Common myeloid progenitor, CD34-positive (primary cell): Measurements from ENCODE around the gene PRRC2C.
"Not testable (repeated sequence)": the region's sequence is repeated elsewhere in the genome, so short reads cannot be mapped to it uniquely, and the experiment has no call there.

Source experiments
- CTCF ChIA-PET: fragments of 350-600 bp; sonication (Branson Sonifier 250); formaldehyde crosslinking; loops from one replicate; lab custom pipeline; 2021; ENCODE audit warnings: antibody characterized with exemption; lab: Charles Lee
- POLR2A ChIA-PET: fragments of 350-600 bp; sonication (Branson Sonifier 250); formaldehyde crosslinking; loops from one replicate; lab custom pipeline; 2021; ENCODE audit warnings: antibody characterized with exemption; lab: Charles Lee
- DNase-seq, 3 donors: peaks; one replicate each; pipeline versions ENCODE4 v3.0.0 to v3.0.0-alpha.2; 2013
- H3K27ac ChIP-seq, 2 experiments: 1 replicate in 1 of 2; 2 replicates in 1 of 2; pipeline ENCODE4 v1.7.0; 2013; ENCODE audit warnings: inconsistent platforms in 2 of 2, low read length in 2 of 2, mild to moderate bottlenecking in 2 of 2, low read depth in 1 of 2, moderate library complexity in 1 of 2; ENCODE audit not compliant: severe bottlenecking in 2 of 2, insufficient read depth in 1 of 2, poor library complexity in 1 of 2
- H3K27me3 ChIP-seq, 5 experiments: replicated peaks in 2 of 5; 1 replicate in 3 of 5; 2 replicates in 2 of 5; pipeline versions ENCODE4 v1.6.1 to v1.7.0; 2013; ENCODE audit warnings: low read length in 4 of 5, mild to moderate bottlenecking in 2 of 5, moderate library complexity in 2 of 5, inconsistent platforms in 1 of 5; ENCODE audit not compliant: insufficient read depth in 5 of 5, control insufficient read depth in 4 of 5
- H3K36me3 ChIP-seq, 4 experiments: 1 replicate in 2 of 4; 2 replicates in 2 of 4; pipeline versions ENCODE4 v1.6.1 to v1.7.0; 2013; ENCODE audit warnings: low read length in 3 of 4, control low read depth in 1 of 4, mild to moderate bottlenecking in 1 of 4; ENCODE audit not compliant: control insufficient read depth in 4 of 4, insufficient read depth in 4 of 4
- H3K4me1 ChIP-seq, 4 experiments: 1 replicate in 3 of 4; 2 replicates in 1 of 4; pipeline versions ENCODE4 v1.6.1 to v1.7.1; 2013; ENCODE audit warnings: low read length in 3 of 4, mild to moderate bottlenecking in 3 of 4, control low read depth in 1 of 4, inconsistent platforms in 1 of 4, moderate library complexity in 1 of 4; ENCODE audit not compliant: control insufficient read depth in 4 of 4, insufficient read depth in 4 of 4; ENCODE audit errors: control extremely low read depth in 1 of 4
- H3K4me3 ChIP-seq, 7 experiments: 1 replicate in 4 of 7; 2 replicates in 3 of 7; pipeline versions ENCODE4 v1.5.1 to v1.7.0; 2013; ENCODE audit warnings: mild to moderate bottlenecking in 7 of 7, low read length in 6 of 7, moderate library complexity in 6 of 7, inconsistent platforms in 2 of 7, low read depth in 2 of 7, control low read depth in 1 of 7; ENCODE audit not compliant: insufficient read depth in 4 of 7, control insufficient read depth in 1 of 7; ENCODE audit errors: extremely low read depth in 1 of 7
- H3K9me3 ChIP-seq, 5 experiments: 1 replicate in 4 of 5; 2 replicates in 1 of 5; pipeline versions ENCODE4 v1.6.1 to v1.7.1; 2013; ENCODE audit warnings: low read length in 4 of 5, mild to moderate bottlenecking in 2 of 5, inconsistent platforms in 1 of 5, low read depth in 1 of 5, moderate library complexity in 1 of 5; ENCODE audit not compliant: control insufficient read depth in 4 of 5, insufficient read depth in 2 of 5; ENCODE audit errors: control extremely low read depth in 1 of 5
- WGBS: methylation state at CpG from one replicate; pipeline ENCODE4 v1.1.5; 2013; ENCODE audit not compliant: insufficient coverage; 5-methylcytosine and 5-hydroxymethylcytosine counted together

The PRRC2C gene

DNA sequence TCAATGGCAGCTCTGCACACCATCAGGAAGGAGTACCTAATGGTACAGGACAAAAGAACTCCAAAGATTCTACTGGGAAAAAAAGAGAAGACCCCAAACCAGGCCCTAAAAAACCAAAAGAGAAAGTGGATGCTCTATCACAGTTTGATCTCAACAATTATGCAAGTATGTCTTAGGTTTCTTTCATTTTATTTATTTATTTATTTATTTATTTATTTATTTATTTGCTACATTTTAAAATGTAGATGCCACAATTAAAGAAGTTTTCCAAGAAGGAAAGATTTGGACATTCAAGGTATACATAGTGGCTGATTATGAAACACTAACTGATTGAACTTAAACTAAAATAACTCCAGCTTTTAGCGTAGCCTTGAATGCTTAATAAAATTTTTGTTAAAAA, 60.2 kb downstream of the PRRC2C start:
- Histone ChIP-seq H3K4me3 (no peak overlapping the region), H3K9me3 (peaks cover 0 to 1% (median 0%) of the 10 kb centered on the region in 5 experiments), H3K36me3 (peaks cover 30 to 85% (median 59%) of the 10 kb centered on the region in 4 experiments), H3K4me1 (no peaks in the 10 kb centered on the region), H3K27ac (no peak overlapping the region), H3K27me3 (no peaks in the 10 kb centered on the region)
- ChIA-PET CTCF (no interaction called here), POLR2A (no interaction called here)
- DNase-seq, result no peak
- no CpG with 5 or more reads among the region's 1 CpG for WGBS

DNA sequence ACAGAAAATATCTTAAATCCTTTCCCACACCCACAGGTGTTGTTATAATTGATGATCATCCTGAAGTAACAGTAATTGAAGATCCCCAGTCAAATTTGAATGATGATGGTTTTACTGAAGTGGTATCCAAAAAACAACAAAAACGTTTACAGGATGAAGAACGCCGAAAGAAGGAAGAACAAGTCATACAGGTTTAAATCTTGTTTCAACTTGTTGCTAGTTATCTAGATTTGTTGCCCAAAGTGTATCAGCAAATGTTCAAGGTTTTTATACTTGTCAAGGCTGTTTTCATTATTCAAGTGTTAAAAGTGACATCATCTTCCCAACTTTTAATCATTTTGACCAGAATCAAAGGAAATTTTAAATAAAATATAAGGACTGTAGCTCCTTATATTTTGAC, 64.7 kb downstream of the PRRC2C start:
- no peak for DNase-seq
- Histone ChIP-seq H3K27ac (no peak overlapping the region), H3K36me3 (peaks cover 20 to 82% (median 34%) of the 10 kb centered on the region in 4 experiments), H3K4me3 (no peak overlapping the region), H3K4me1 (no peaks in the 10 kb centered on the region), H3K27me3 (no peaks in the 10 kb centered on the region), H3K9me3 (peaks cover 0 to 9% (median 0%) of the 10 kb centered on the region in 5 experiments)
- WGBS, result 100% methylated on average over 3 of the region's 3 CpGs
- ChIA-PET POLR2A (no interaction called here), CTCF (no interaction called here)

GRCh38 chr1:171550598-171551100, 65.3 kb downstream of the PRRC2C start:
- peaks cover 0 to 14% (median 0%) of the 10 kb centered on the region in 5 experiments for H3K9me3 ChIP-seq
- H3K27me3 ChIP-seq, CTCF ChIA-PET, H3K4me1 ChIP-seq, H3K27ac ChIP-seq, H3K4me3 ChIP-seq, DNase-seq, POLR2A ChIA-PET: not testable (repeated sequence)
- H3K36me3 ChIP-seq, result peaks cover 20 to 83% (median 37%) of the 10 kb centered on the region in 4 experiments
- no CpG with 5 or more reads among the region's 4 CpGs for WGBS

DNA sequence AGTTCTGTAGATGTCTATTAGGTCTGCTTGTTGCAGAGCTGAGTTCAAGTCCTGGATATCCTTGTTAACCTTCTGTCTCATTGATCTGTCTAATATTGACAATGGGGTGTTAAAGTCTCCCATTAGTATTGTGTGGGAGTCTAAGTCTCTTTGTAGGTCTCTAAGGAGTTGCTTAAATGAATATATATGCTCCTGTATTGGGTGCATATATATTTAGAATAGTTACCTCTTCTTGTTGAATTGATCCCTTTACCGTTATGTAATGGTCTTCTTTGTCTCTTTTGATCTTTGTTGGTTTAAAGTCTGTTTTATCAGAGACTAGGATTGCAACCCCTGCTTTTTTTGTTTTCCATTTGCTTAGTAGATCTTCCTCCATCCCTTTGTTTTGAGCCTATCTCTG, 68.6 kb downstream of the PRRC2C start:
- peaks cover 0 to 33% (median 4%) of the 10 kb centered on the region in 5 experiments for H3K9me3 ChIP-seq
- no CpG with 5 or more reads among the region's 1 CpG for WGBS
- CTCF ChIA-PET, H3K4me3 ChIP-seq, H3K27ac ChIP-seq, H3K27me3 ChIP-seq, H3K4me1 ChIP-seq, POLR2A ChIA-PET: not testable (repeated sequence)
- H3K36me3 ChIP-seq, result peaks cover 35 to 86% (median 53%) of the 10 kb centered on the region in 4 experiments
- DNase-seq, result peak in 1 of 3 donors; percentile 17

GRCh38 chr1:171563675-171564074, 78.3 kb downstream of the PRRC2C start:
- Histone ChIP-seq H3K9me3 (peaks cover 0 to 14% (median 5%) of the 10 kb centered on the region in 5 experiments), H3K4me1 (no peaks in the 10 kb centered on the region), H3K36me3 (peaks cover 39 to 85% (median 66%) of the 10 kb centered on the region in 4 experiments), H3K27ac (no peak overlapping the region), H3K4me3 (no peak overlapping the region), H3K27me3 (no peaks in the 10 kb centered on the region)
- ChIA-PET CTCF (no interaction called here), POLR2A (no interaction called here)
- WGBS, result no CpG with 5 or more reads among the region's 1 CpG
- DNase-seq, result no peak

DNA sequence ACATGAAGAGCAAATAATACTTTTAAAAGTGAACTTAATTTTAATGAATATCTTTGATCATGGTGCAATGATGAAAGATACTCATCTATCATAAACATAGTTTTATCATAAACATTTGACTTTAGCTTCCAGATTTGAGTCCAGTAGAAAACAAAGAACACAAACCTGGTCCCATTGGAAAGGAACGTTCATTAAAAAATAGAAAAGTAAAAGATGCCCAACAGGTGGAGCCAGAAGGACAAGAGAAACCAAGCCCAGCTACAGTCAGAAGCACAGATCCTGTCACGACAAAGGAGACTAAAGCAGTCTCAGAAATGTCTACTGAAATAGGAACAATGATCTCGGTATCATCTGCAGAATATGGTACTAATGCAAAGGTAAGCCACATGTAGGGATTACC, 81.1 kb downstream of the PRRC2C start:
- H3K27me3 ChIP-seq, result no peaks in the 10 kb centered on the region
- no peaks in the 10 kb centered on the region for H3K9me3 ChIP-seq
- POLR2A ChIA-PET, result no interaction called here
- 93% methylated on average over 3 of the region's 3 CpGs for WGBS
- CTCF ChIA-PET, result interaction anchor here (1.4 to 3.7 kb wide), 2 partner anchors 11 to 79 kb away, joined by 6 to 14 read pairs; no protein-coding TSS in a partner anchor
- no peak overlapping the region for H3K27ac ChIP-seq
- H3K36me3 ChIP-seq, result peaks cover 18 to 79% (median 58%) of the 10 kb centered on the region in 4 experiments
- H3K4me1 ChIP-seq, result no peaks in the 10 kb centered on the region
- no peak overlapping the region for H3K4me3 ChIP-seq
- no peak for DNase-seq

DNA sequence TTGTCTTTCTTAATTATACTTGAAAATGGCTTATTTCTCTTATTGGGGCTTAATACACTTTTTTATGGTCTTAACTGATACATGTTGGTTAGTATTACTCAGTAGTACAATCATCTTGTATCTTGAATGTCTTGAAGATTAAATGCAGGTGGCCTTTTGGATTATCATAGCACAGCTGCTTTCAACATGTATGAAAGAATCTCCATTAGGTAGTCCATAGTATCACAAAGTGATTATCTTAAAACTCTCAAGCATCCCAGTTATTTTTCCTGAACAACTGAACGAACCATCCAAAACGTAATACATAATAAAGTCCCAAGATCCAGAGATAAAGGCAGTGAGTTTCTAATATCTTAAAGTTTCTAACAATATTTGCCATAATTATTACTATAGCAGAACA, 85.0 kb downstream of the PRRC2C start:
- no CpG with 5 or more reads among the region's 2 CpGs for WGBS
- Histone ChIP-seq H3K27me3 (no peaks in the 10 kb centered on the region), H3K4me3 (no peak overlapping the region), H3K4me1 (no peaks in the 10 kb centered on the region), H3K9me3 (no peaks in the 10 kb centered on the region), H3K36me3 (peaks cover 12 to 66% (median 53%) of the 10 kb centered on the region in 4 experiments), H3K27ac (no peak overlapping the region)
- no peak for DNase-seq
- POLR2A ChIA-PET, result no interaction called here
- CTCF ChIA-PET, result no interaction called here
